8988T (cell line): ENCODE results near the gene MYRF.

ENCODE experiments used
- DNase-seq: peaks from one replicate; pipeline ENCODE4 v3.0.0; 2011

Gene MYRF

DNA sequence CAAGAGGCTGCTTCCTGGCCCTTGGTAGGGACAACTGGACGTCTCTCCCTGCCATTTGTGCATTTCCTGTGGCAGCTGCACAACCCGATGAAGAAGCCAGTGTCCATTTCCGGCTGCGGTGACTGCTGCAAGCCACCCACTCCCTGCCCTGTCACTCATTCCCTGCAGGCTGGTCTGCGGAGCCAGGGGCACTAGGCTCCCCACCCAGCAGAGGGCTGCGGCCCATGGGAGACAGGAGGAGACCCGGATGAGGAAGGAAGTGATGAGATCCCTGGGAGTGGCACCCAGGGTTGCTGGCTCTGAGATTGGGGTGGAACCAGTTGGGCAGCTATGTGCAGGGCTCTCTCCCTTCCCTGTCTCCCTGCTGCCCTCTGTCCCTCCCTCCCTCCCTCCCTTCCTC, 10.0 kb upstream of the MYRF start:
- no peak for DNase-seq

DNA sequence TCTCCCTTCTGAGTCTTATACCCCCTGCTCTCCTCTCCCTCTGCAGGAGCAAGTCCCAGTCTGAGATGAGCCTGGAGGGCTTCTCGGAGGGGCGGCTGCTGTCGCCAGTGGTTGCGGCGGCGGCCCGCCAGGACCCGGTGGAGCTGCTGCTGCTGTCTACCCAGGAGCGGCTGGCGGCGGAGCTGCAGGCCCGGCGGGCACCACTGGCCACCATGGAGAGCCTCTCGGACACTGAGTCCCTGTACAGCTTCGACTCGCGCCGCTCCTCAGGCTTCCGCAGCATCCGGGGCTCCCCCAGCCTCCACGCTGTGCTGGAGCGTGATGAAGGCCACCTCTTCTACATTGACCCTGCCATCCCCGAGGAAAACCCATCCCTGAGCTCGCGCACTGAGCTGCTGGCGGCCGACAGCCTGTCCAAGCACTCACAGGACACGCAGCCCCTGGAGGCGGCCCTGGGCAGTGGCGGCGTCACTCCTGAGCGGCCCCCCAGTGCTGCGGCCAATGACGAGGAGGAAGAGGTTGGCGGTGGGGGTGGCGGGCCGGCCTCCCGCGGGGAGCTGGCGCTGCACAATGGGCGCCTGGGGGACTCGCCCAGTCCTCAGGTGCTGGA, 8.8 kb upstream of the MYRF start:
- DNase-seq = no peak

DNA sequence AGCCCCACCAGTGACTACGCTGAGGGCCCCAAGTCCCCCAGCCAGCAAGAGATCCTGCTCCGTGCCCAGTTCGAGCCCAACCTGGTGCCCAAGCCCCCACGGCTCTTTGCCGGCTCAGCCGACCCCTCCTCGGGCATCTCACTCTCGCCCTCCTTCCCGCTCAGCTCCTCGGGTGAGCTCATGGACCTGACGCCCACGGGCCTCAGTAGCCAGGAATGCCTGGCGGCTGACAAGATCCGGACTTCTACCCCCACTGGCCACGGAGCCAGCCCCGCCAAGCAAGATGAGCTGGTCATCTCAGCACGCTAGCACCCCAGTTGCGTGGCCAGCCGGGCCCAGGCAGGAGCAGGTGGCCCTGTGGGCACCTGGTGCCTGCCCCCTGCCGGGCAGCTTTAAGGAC, 8.3 kb upstream of the MYRF start:
- no peak for DNase-seq

DNA sequence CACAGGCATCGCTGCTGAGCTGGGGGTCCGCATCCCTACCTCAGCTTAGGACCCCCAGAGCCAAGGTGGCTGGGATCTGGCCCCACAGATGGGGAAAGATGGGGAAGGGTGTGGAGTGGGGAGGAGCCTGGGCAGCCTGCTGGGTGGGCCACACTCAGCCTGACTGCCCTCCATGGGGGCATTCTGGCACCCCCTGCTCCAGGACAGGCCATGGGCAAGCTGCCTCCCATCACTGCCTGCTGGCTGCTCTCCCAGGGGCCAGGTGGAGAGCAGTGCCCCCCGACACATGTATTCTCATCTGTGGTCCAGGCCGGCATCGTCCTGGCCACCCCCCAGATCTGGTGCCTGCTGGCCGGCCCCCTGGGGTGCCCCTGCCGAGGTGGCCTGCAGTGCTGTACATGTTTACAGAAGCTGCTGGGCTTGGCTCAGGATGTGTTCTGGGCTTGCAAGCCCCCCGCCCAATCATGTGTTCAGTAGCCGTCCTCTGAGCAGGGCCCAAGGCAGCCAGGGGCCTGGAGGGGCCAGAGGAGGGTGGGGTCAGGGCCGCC, 7.8 kb upstream of the MYRF start:
- no peak for DNase-seq

DNA sequence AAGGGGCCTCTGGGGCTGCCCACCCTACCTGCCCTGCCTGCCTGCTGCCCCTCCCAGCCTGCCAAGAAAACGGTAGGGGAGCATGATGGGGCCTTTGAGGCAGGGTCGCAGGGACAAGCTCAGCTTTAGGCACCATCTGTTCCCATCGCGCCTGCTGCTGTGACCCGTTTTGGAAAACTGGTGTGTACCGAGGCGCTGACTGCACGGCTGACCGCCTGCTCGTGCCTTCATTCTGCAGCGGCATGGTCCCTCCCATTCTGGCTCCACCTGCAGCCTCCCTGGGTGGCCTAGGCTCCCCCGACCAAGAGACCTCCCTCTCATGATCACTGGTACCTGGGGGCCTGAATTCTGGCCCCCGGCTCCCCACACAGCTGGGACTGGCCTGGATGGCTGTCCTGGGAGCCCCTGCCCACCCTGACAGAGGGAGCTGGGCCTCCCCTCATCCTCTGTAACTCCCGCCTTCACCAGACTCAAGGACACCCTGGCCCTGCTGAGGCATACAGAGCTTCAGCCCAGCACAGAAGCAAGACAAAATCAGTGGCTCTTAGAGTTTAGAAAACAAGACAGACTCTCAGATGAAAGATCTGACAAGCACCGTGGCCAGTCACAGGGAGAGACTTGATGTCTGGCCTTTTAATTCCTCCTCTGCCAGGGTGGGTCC, 6.5 kb upstream of the MYRF start:
- no peak for DNase-seq

DNA sequence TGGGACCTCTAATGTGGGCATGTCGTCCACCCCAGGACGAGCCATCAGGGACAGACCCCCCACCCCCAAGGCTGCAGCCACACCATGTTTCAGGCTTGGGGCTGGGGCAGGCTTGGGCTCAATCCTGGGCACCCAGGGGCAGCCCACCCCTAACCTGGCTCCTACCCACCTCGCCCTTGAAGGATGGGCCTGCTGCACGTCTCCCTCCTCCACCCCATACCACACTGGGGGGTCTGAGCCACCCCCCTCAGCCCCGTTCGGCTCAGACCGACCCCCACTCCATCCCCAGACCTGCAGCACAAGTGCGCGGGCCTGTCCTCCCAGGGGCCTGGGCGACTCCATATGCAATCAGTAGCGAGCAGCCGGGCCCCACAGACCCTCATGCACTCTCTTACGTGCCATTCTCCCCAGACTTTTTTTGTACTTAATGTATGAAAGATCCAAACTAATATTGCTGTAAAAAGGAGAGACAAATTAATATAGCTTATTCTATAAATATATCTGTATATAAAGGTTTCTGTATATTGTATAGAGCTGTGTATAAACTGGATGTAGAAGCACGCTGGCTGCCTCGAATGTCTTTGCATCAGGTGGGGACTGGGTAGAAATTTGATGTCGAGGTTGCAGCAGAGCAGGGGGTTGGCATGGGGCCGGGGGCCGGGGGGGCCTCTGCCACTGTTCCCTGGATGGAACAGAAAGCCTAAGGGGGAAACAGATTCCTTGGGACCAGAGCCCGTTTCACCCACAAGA, 5.8 kb upstream of the MYRF start:
- DNase-seq = no peak

DNA sequence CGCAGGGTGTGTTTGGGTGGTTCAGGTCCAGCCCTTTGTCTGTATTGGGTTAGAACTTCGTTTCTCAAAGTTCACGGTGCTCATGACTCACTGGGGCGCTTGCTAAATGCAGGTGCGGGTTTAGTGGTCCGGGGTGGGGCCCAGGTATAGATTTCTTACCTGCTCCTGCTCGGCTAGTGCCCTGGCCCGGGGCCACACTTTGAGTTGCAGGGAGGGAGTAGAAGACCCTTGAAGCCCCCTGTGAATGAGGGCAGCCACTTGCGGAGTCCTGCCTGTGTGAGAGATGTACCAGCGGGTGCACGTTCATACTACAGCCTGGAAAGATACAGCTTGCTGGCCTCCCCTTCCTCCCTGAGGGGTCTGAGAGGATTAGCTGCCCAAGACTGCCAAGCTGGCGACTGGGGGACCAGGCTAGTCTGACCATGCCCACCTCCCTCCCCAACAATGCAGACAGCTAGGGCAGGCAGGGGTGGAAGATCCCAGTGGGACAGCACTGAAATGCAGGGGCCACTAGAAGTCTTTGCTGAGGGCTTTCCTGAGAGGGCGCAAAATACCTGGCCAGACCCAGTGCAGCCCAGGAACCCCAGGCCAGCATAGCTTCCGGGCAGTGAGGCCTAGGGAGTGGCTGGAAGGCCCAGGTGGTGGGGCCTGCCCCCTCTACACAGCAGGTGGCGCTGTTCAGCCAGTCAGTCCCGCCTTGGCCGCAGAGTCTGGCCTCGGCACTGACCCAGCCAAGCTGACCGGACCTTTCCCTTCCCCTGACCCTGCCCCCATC, 5.1 kb upstream of the MYRF start:
- peak; percentile 94 for DNase-seq

DNA sequence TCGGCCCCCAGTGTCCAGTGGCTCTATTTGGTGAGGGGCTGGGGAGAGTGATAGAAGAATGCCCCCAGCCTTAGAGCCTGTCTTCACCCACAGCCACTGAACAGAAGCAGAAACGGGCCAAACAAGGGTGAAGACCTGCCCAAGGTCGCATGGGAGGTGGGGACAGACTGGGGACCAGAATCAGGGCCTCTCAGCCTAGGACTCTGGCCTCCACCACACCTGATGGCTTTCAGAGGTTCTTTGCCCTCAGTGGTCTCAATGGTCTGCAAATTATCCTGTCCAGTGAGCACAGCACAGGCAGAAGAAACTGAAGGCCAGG, 4.5 kb upstream of the MYRF start:
- DNase-seq = no peak

DNA sequence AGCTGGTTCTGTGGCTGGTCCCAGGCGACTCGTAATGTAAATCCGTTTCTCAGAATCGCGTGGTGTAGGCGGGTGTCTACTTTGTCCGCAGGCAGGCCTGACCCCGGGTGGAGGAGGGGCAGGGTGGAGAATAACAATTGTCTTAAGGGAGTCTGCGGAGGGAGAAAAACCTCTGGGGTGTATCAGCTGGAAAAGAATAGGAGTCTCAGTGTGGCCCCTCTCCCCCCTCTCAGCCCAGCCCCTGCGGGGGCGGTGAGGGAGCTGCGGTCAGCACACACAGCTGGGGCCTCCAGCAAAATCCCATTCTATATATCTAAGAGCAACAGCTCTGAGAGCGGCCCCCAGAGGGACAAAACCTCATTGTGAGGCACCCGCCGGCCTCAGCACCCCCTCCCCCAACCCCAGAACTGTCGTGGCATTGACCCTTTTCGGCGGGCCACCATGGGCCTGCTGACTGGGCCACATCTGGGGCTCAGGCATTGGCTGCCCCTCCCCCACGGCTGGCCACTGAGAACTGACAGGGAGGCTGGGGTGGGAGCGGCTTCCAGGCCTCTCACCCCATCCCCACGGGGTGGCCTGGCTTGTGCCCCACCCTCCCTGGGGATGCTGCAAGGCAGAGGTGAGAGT, 2.7 kb upstream of the MYRF start:
- no peak for DNase-seq

DNA sequence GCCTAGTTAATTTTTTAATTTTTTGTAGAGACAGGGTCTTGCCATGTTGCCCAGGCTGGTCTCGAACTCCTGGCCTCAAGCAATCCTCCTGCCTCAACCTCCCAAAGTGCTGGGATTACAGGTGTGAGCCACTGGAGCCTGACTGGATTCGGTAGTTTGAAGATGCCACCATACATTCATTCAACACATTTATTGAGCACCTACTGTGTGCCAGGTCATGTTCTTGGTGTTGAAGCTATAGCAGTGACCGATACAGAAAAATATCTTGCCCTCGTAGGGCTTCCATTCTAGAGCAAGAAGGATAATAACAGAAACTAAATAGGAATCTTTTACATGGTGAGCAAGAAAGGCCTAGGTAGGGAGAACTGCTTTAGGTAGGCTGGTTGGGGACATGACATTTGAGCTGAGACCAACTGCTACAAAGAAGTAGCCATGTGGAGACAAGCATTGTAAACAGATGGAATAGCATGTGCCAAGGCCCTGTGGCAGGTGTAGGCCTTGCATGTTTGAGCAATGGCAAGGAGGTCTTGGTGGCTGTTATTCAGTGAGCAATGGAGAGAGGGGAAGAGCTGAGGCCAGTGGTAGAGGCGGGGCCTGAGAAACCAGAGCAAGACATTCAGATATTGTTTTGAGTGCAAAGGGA, 1.7 kb upstream of the MYRF start:
- no peak for DNase-seq

DNA sequence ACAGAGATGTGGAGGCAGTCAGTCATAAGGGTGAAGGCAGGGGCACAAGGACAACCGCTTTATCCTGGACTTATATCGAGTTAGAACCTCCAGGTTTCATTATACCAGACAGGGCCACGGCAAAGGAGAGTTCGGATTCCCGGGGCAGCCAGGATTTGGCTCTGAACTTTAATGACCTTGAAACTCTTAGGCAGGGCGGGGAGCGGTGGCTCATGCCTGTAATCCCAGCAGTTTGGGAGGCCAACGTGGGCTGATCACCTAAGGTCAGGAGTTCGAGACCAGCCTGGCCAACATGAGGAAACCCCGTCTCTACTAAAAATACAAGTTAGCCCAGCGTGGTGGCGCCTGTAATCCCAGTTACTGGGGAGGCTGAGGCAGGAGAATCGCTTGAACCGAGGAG, 1.1 kb upstream of the MYRF start:
- no peak for DNase-seq

DNA sequence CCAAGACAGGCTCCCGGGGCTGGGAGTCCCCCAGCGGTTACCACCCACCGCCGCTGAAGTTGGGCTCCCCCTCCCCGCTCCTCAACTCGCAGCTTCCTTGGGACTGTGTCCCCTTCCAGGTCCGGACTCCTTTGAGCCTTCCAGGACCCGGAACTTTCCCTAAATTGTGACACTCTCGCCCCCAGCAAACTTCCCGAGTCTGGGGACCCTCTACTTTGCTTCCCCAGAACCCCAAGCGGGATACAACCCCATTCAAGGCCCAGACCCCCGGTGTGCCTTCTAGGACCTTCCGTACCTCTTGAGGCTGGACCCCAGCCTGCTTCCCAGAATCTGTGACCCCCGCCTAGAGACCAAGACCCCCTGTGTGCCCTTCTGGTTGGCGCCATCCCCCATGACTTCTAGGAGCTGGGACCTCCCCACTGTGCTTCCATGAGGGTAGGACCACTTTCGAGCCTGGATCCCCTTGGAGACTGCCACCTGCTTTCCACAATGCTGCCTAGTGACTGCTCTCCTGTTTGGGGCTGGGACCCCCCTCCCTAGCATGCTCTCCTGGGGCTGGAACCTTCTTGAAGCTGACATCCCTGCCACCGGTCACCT, 587 bp downstream of the MYRF start:
- no peak for DNase-seq

DNA sequence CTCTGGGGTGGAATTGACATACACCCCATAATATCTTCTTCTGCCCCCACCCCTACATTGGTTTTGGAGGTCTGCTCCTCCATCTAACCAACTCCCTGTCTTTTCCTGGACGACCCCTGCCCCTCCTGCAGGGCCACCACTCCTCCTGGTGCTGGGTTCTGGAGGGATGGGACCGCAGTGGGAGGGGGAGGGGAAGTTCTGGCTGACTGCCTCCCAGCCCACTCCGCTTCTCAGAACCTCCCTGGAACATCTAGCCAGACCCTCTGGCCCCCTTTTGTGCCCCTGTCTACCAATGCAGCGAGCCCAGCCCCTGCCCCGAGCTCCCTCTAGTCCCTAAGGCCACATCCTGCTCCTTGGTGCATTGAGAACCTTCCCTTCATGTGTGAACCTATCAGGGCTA, 1.2 kb downstream of the MYRF start:
- no peak for DNase-seq

DNA sequence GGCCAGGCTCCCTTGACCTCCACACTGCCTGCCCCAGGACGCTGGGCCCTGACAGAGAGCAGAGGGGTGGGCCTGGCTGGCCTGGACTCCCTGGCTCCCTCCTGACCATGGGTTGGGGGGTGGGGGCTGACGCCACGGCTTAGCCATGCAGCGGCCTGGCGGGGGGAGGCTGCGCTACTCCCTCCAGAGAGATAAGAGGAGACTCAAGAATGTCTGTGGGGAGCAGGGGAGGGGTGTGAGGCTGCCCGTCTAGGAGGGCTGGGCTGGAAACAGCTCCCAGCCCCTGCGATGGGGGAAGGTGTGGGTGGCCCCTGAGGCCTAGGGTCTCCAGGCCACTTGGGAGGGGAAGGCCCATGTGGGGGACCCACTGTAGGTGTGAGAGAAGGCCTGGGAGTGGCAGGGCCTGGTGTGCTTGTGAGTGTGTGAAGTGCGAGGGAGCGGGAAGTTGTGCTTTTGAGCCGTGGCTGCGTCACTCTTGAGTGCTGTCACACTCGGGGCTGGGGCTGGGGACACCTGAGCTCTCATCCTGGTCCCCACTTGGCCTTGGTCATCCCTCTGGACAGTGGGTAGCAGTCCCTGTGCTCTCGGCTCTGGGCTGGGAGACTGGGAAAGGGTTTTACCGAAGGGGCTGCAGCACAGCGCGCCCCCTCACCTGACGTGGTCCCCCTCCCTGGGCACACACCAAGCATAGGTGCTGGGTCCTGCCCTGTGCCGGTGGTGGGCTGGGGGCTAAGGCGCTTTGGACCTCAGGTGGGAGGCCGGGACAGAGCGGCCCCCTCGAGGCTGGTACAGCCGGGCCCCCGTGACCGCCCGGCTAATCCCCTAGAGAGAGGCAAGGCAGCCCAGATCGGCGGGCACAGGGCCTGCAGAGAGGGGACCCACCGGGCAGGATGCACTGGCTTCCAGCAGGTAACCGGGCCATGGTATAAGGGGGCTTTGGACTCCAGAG, 2.4 kb downstream of the MYRF start:
- DNase-seq = no peak

DNA sequence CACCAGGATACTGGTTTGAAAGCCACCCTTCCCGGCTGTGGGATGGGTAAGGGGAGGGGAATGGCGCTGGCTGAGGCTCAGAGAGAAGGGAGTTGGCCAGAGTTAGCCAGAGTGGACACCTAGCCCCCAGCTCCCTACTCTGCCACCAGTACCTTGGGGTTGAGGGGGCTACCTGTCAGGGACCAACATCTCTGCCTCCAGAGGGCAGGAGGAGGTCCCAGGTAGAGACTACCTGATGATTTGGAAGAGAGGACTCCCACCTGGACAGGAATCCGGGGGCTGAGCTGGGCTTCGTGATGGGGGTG, 3.7 kb downstream of the MYRF start:
- DNase-seq = no peak

DNA sequence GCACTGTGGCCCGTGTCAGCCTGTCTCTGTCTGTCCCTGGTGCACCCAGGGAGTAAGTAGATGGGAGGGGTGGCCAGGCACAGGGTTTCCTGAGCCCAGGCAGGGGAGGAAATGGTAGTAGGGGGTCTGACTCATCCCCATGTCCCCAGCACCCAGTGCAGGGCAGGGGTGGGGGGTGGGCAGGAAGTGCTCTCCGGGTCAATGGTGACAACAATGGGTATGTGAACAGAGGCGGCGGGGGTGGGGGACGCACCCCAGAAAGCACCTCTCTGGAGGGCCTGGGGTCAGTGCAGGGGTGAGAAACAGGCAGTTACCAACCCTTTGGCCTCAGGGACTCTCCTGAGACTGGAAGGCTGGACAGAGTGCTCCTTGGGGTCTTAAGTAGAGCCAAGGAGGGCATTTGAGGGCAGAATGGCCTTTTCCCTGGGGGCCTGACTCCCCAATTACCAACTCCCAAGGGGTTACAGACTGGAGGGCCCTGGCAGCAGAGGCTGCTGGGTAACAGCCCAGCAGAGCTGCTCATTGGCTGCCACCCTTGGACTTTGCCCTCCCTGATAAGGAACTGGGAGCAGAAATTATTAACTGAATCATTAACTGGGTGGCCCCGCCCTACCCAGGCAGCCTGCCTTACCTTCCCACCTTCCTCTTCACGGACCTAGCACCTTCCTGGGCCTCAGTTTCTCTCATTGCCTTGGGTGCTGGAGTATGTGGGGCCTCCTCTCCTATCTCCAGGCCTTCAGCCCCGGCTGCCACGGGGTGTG, 4.2 kb downstream of the MYRF start:
- peak; percentile 96 for DNase-seq

DNA sequence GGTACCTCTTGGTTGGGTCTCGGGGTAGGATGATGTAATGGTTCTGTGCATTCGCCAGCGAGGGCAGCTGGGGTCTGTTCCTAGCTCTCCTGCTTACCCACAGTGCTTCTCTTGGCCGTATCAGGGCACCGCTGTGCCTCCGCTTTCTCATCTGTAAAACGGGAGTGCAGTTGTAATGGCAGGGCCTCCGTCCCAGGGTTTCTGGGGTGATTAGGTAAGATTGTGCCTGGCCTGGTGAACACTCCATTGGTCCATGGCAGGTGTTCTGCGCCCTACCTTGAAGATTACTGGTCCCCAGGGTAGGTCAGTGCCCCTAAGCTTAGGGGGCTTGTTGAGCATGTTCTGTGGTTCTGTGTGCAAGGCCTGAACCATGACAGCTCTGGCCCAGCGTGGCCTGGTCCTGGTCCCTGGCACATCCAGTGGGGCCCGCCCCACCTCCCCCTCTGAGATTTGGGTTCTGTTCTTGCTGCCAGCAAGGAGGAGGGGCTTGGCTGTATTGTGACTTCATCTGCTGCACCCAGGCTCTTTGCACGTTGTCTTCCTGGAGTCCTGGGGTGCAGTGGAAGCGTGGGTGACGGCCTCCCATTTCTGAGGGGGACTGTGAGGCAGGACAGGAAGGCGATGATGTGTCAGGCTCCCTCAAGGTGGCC, 4.9 kb downstream of the MYRF start:
- DNase-seq = no peak

DNA sequence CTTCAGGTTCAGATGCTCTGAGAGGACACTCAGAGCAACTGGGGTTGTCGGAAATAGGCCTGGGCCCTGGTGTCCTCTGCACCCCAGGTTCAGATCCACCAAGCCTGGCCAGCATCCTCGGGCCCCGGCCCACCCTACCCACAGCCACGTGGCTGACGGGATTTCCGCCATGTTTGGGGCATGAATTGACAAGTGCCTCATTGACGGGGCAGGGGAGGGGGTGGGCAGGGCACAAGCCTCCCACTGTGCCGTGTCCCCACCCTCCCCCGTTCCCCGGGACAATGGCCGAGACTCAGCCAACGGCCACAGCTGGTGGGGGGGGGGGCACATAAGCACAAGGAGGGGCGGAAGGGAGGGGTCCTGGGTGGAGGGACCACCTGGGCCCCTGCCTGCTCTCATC, 8.5 kb downstream of the MYRF start:
- no peak for DNase-seq

DNA sequence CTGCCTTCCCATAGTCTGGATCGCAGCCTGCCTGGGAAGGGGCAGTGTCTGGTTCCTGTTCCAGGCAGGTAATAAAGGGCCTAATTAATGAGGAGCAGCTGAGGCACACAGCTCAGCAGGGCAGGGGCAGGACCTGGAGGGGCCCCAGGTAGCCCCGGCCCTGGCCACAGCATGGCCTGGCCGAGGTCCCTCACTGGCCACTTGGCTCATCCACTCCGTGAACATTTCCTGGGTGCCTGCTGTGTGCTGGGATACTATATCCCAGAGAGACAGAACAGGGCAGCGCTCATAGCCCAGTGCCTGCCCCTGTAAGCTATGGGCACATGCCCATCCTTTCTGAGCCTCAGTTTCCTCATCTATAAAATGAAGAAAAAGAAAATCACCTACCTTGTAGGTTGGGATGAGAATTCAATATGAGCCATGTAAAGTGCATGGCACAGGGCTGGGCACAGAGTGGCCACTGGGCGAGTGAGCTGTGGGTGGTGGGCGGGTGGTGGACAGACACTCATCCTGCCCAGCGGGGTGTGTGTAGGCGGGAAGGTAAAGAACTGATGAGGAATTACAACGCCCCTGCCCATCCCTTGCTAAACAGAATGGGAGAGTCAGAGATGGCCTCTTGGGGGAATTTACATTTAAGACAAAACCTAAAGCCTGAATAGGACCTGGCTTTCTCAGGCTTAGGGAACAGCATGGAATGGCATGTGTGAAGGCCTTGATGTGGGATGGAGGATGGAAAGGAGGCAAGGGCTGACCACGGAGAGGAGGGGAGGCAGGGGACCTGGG, 9.2 kb downstream of the MYRF start:
- no peak for DNase-seq
